Measurements from ENCODE around the gene ALCAM.
A peak's percentile ranks its signal among the peaks of the same experiment; 100 is the strongest.

The ALCAM gene

DNA sequence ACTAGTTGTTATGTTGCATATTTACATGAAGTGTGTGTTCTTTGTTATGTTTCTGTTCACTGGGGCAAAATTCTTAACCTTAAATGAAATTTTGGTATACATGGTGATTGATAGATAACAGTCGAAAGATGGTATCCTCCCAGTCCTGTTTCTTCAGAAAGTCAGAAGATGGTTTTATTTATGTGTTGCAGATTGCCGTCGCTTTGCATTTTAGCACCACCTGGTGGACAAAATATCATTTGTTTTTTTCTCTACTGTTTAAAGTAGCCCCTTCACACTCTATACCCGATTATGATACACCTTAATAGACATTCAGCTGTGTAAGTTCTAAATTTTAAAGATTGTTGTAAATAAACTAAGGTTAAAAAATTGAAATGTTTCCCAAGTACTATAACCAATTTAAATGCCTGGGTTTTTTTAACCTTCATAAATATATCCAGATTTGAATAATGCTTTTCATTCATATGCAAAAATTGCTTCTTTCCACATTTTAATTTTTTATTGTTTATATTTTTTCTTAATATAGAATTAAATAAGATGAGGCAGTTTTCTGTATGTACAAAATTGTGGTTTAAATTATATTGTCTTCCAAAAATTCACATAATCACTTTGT is 152.2 kb downstream of the ALCAM start:
- TF ChIP-seq, protein P1, sequence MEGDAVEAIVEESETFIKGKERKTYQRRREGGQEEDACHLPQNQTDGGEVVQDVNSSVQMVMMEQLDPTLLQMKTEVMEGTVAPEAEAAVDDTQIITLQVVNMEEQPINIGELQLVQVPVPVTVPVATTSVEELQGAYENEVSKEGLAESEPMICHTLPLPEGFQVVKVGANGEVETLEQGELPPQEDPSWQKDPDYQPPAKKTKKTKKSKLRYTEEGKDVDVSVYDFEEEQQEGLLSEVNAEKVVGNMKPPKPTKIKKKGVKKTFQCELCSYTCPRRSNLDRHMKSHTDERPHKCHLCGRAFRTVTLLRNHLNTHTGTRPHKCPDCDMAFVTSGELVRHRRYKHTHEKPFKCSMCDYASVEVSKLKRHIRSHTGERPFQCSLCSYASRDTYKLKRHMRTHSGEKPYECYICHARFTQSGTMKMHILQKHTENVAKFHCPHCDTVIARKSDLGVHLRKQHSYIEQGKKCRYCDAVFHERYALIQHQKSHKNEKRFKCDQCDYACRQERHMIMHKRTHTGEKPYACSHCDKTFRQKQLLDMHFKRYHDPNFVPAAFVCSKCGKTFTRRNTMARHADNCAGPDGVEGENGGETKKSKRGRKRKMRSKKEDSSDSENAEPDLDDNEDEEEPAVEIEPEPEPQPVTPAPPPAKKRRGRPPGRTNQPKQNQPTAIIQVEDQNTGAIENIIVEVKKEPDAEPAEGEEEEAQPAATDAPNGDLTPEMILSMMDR (IDR thresholded peaks at IDR 0.05; ENCODE audit: extremely low read depth, missing control alignments) = no peak

DNA sequence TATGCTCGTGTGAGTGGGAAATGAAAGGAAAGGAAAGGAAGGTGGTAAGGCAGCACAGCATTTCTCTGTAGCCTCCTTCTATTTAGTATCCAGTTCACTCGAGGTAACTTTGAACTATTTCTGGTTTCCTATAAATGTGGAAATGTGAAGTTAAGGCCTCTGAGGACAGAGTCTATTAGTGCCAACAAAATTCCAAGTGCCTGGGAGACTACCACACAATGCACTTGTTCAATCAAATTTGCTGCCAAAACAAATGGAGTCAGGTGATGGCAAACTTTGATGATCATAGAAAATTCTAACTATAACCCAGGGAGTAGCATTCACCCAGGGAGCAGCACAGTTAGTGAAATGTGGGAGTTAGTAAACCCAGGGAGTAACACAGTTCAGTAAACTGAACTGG is 155.1 kb downstream of the ALCAM start:
- DNase-seq (ENCODE audit: low spot score) = no peak
- TF ChIP-seq, protein P1 (IDR thresholded peaks at IDR 0.05; ENCODE audit: extremely low read depth, missing control alignments) = no peak

More for the DNA sequence above, 152.2 kb downstream of the ALCAM start:
- DNase-seq (ENCODE audit: low spot score) = peak; percentile 44

DNA sequence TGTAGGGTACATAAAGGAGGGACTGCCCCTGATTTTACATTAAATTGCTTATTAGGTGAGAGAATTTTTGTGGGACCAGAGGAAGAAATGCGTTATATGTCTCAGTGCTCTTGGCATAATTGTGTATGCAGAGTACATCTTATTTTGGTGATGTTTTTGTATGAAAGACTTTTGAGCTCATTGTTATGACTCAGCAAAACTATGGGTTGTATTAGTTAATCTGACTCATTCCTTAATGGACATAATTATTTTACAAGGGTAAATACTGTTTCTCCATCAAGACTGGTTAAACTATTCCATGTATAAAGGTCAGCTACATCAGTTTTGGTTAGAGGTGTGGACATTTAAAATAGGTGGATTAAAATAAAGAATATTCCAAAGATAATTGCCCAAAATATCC is 156.8 kb downstream of the ALCAM start:
- TF ChIP-seq, protein P1 (IDR thresholded peaks at IDR 0.05; ENCODE audit: extremely low read depth, missing control alignments) = no peak
- DNase-seq (ENCODE audit: low spot score) = no peak

DNA sequence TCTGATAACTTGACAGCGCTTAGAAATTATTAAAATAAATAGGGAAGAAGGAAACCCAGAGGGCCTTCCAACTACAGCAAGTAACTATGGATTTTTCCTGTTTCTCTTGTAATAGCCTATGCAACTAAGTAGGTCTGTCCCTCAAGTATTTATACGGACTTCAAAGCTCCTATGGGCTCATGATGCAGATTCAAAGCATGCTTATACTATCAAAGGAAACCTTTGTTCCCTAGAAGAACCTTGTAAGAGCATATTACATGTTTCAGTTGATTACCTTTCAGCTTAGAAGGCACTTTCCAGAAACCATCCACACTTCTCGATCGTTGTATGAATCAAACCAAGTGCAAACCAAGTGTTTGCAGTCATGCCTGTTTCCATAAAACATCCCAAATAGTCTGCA is 158.8 kb downstream of the ALCAM start:
- DNase-seq (ENCODE audit: low spot score) = no peak
- TF ChIP-seq, protein P1 (IDR thresholded peaks at IDR 0.05; ENCODE audit: extremely low read depth, missing control alignments) = no peak

DNA sequence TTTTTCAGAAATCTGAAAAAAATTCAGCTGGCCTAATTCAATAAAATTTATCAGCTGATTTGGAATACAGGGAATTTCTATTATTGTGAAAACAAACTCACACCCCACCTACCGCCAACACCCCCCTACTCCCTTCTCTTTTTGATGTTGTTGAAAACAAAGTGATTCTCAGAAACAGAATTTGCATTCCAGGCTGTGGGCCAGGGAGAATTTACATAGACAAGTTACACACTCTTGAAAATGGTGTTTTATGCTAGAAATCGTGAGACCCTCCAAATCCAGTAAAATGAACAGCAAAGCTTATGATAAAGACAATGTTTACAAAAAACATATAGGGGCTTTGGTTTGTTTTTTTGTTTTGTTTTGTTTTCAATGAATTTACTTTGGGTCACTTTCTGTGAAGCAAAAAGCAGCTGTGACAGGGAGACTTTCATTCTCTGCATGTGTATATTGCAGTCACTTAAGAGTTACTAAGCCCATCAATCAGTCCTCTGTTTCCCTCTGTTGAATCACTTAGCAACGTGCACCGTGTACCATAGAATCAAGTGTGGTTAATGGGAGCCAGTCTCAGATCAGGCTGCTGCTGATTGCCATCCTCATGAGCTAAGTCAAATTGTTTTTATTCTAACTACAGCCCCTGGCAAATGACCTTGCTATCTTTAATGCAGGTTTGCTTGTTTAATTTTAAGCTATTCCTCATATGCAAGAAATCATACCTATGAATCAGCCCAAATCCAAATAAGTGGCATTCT is 159.8 kb downstream of the ALCAM start:
- no peak for DNase-seq (ENCODE audit: low spot score)
- TF ChIP-seq, protein P1 (IDR thresholded peaks at IDR 0.05; ENCODE audit: extremely low read depth, missing control alignments) = no peak

DNA sequence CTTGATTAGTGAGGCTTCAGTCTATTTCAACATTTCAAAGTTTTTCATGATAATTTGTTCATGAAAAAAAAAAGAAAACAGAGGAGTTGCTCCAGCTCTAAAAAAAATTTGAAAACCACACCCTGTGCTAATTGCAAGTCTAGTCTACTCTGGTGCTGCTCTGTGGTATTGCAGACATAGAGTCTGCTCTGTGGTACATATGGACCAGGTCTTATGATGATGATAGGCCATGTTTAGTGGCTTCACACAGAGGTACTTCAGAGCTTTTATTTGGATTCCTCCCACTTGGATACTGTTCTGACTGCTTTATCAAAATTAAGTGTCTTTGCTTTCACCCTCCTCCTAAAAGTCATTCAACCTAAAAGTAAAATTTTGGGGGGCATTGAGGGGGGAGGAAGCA is 160.8 kb downstream of the ALCAM start:
- TF ChIP-seq, protein P1 (IDR thresholded peaks at IDR 0.05; ENCODE audit: extremely low read depth, missing control alignments) = no peak
- DNase-seq (ENCODE audit: low spot score) = no peak

DNA sequence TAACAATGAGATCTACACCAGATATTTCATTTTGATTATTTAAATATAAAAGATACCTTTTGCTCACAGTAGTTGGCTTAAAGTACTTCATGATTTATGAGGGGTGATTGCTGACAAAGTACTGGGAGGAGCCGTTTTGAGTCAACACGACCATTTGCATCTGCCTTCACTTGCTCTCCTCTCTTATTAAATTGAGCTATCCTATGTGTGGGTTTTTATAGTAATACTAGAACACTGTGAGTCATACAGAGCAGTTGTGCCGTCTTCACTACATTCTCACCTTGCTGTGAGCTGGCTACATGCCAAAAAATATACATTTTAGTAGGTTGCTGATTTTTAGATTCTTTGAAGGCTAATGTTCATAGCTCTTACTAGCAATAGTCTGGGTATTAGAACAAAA is 161.2 kb downstream of the ALCAM start:
- TF ChIP-seq, protein P1 (IDR thresholded peaks at IDR 0.05; ENCODE audit: extremely low read depth, missing control alignments) = no peak
- peak; percentile 14 for DNase-seq (ENCODE audit: low spot score)

All from GM20000 (cell line).